ENCODE data around the gene ITGA5. TPM values are rescaled to one million over a fixed set of nuclear protein-coding genes. Genes with fewer than 3 reads are reported as not detected.

Gene ITGA5
- total and polyA plus RNA-seq, 9 of the 15 experiments (the other 6 are each of a cell fraction or from before 2014, with no cell fraction given), result 9.1 to 82.1 (median 47.4) TPM

DNA sequence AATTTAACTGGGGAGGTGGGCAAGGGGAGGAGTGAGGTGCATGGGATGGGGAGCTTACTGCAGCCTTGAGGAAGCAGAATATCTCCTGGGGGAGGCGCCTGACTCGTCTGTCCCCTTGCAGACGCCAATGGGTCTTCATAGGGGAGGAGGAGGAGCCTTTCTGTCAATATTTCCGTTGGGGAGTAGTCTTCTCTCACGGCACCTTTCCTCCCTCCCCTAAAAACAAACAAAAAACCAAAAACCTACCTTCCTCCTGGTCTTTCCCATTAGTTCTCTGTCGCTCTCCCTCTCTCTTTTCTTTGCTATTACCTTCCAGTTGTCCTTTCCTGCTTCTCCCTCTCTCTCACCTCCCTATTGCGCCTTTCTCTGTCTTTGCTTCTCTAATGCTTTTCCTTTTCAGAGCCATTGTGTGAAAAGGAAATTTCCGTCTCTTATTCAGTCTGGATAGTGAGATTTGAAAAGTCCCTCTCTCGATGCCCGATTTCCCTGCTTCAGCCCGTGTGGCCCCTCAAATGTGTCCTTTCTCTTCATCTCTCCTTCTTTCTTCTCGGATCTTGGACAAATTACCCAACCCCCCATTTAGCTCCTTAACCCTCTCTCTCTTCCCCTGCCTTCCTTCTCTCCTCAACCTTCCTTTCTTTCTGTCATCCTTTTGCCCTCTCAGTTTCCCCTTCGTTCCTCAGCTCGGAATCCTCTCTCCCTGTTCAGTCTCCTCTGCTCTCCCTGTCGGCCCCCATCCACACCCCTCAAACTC, 60.7 kb downstream of the ITGA5 start (continued):
- TF ChIP-seq, protein P1, sequence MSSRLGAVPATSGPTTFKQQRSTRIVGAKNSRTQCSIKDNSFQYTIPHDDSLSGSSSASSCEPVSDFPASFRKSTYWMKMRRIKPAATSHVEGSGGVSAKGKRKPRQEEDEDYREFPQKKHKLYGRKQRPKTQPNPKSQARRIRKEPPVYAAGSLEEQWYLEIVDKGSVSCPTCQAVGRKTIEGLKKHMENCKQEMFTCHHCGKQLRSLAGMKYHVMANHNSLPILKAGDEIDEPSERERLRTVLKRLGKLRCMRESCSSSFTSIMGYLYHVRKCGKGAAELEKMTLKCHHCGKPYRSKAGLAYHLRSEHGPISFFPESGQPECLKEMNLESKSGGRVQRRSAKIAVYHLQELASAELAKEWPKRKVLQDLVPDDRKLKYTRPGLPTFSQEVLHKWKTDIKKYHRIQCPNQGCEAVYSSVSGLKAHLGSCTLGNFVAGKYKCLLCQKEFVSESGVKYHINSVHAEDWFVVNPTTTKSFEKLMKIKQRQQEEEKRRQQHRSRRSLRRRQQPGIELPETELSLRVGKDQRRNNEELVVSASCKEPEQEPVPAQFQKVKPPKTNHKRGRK (tag; IDR thresholded peaks at IDR 0.05), result peak; percentile 88
- TF ChIP-seq MTA3 (IDR thresholded peaks at IDR 0.05; ENCODE audit: borderline replicate concordance), result no peak
- TF ChIP-seq, protein P2, sequence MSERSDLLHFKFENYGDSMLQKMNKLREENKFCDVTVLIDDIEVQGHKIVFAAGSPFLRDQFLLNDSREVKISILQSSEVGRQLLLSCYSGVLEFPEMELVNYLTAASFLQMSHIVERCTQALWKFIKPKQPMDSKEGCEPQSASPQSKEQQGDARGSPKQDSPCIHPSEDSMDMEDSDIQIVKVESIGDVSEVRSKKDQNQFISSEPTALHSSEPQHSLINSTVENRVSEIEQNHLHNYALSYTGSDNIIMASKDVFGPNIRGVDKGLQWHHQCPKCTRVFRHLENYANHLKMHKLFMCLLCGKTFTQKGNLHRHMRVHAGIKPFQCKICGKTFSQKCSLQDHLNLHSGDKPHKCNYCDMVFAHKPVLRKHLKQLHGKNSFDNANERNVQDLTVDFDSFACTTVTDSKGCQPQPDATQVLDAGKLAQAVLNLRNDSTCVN (CRISPR knock-in tag; IDR thresholded peaks at IDR 0.05), result 0 out of 2 replicates have a peak, but pooled peaks have one; percentile 20
- TF ChIP-seq, protein P3, sequence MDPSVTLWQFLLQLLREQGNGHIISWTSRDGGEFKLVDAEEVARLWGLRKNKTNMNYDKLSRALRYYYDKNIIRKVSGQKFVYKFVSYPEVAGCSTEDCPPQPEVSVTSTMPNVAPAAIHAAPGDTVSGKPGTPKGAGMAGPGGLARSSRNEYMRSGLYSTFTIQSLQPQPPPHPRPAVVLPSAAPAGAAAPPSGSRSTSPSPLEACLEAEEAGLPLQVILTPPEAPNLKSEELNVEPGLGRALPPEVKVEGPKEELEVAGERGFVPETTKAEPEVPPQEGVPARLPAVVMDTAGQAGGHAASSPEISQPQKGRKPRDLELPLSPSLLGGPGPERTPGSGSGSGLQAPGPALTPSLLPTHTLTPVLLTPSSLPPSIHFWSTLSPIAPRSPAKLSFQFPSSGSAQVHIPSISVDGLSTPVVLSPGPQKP (CRISPR knock-in tag; IDR thresholded peaks at IDR 0.05), result no peak
- TF ChIP-seq ZNF436 (CRISPR knock-in tag; IDR thresholded peaks at IDR 0.05), result no peak
- 0 out of 2 replicates have a peak, but pooled peaks have one; percentile 43 for TF ChIP-seq HLTF (IDR thresholded peaks at IDR 0.05)
- TF ChIP-seq, protein P4, sequence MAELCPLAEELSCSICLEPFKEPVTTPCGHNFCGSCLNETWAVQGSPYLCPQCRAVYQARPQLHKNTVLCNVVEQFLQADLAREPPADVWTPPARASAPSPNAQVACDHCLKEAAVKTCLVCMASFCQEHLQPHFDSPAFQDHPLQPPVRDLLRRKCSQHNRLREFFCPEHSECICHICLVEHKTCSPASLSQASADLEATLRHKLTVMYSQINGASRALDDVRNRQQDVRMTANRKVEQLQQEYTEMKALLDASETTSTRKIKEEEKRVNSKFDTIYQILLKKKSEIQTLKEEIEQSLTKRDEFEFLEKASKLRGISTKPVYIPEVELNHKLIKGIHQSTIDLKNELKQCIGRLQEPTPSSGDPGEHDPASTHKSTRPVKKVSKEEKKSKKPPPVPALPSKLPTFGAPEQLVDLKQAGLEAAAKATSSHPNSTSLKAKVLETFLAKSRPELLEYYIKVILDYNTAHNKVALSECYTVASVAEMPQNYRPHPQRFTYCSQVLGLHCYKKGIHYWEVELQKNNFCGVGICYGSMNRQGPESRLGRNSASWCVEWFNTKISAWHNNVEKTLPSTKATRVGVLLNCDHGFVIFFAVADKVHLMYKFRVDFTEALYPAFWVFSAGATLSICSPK (IDR thresholded peaks at IDR 0.05; ENCODE audit: borderline replicate concordance), result peak; percentile 94
- TF ChIP-seq MIER1 (IDR thresholded peaks at IDR 0.05; ENCODE audit: low read depth), result peak; percentile 78; the same call in 1 of the 2 replicates
- peak; percentile 49 for TF ChIP-seq POLR2H (tag; IDR thresholded peaks at IDR 0.05; ENCODE audit: low read depth)
- TF ChIP-seq, protein P5, sequence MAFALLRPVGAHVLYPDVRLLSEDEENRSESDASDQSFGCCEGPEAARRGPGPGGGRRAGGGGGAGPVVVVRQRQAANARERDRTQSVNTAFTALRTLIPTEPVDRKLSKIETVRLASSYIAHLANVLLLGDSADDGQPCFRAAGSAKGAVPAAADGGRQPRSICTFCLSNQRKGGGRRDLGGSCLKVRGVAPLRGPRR (CRISPR knock-in tag; IDR thresholded peaks at IDR 0.05), result no peak
- TF ChIP-seq ZC3H8 (IDR thresholded peaks at IDR 0.05), result peak; percentile 84; the same call in 1 of the 2 replicates
- no peak for TF ChIP-seq SRSF9 (IDR thresholded peaks at IDR 0.05; ENCODE audit: borderline replicate concordance, low read depth, low read length)
- peak; percentile 86; the same call in 1 of the 2 replicates for TF ChIP-seq HDGF (IDR thresholded peaks at IDR 0.05)
- TF ChIP-seq TOE1 (IDR thresholded peaks at IDR 0.05; ENCODE audit: borderline replicate concordance), result peak; percentile 49
- no peak for TF ChIP-seq TOE1 (CRISPR knock-in tag; IDR thresholded peaks at IDR 0.05; ENCODE audit: borderline replicate concordance, low read depth)
- TF ChIP-seq, protein P6, sequence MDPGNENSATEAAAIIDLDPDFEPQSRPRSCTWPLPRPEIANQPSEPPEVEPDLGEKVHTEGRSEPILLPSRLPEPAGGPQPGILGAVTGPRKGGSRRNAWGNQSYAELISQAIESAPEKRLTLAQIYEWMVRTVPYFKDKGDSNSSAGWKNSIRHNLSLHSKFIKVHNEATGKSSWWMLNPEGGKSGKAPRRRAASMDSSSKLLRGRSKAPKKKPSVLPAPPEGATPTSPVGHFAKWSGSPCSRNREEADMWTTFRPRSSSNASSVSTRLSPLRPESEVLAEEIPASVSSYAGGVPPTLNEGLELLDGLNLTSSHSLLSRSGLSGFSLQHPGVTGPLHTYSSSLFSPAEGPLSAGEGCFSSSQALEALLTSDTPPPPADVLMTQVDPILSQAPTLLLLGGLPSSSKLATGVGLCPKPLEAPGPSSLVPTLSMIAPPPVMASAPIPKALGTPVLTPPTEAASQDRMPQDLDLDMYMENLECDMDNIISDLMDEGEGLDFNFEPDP (CRISPR knock-in tag; IDR thresholded peaks at IDR 0.05), result no peak
- peak; percentile 10 for TF ChIP-seq ARHGAP35 (IDR thresholded peaks at IDR 0.05; ENCODE audit: partially characterized antibody)
- TF ChIP-seq ZNF766 (CRISPR knock-in tag; conservative IDR thresholded peaks at IDR 0.05), result peak; percentile 65; the same call in 1 of the 2 replicates
